GM12891 (cell line): Measurements from ENCODE around the gene ZFAND3.
A peak's percentile ranks its signal among the peaks of the same experiment; 100 is the strongest.
"Not testable (repeated sequence)": the region's sequence is repeated elsewhere in the genome, so short reads cannot be mapped to it uniquely, and the experiment has no call there.

Source experiments
- DNase-seq: peaks from one replicate; pipeline ENCODE4 v3.0.0; 2011; ENCODE audit warnings: low spot score; ENCODE audit not compliant: insufficient read length
- FAIRE-seq: peaks from 2 replicates; lab custom pipeline; 2011; peaks lifted over from hg19 to GRCh38; lab: Jason Lieb, UNC
- PAX5 ChIP-seq: IDR thresholded peaks from 2 replicates; pipeline ENCODE4 v1.6.1; 2011; ENCODE audit warnings: low read length, moderate library complexity, mild to moderate bottlenecking; ENCODE audit not compliant: insufficient read depth, severe bottlenecking
- POLR2A ChIP-seq: IDR thresholded peaks from 2 replicates; pipeline ENCODE4 v1.6.1; 2011; ENCODE audit warnings: low read depth, low read length, control low read depth
- POLR2AphosphoS5 ChIP-seq: IDR thresholded peaks from 2 replicates; pipeline ENCODE4 v1.6.1; 2011; ENCODE audit warnings: low read depth, low read length, control low read depth
- POU2F2 ChIP-seq: IDR thresholded peaks from 2 replicates; pipeline ENCODE4 v1.6.1; 2011; ENCODE audit warnings: low read depth, mild to moderate bottlenecking, control low read depth, low read length, moderate library complexity
- SPI1 ChIP-seq: IDR thresholded peaks from 2 replicates; pipeline ENCODE4 v1.6.1; 2011; ENCODE audit warnings: low read depth, low read length, control low read depth
- TAF1 ChIP-seq: IDR thresholded peaks from 2 replicates; pipeline ENCODE4 v1.6.1; 2011; ENCODE audit warnings: low read depth, low read length, control low read depth

The ZFAND3 gene

GRCh38 chr6:37956711-37957275 lies 137.3 kb downstream of the ZFAND3 start:
- no peak for DNase-seq
- no peak for FAIRE-seq
- no peak for TF ChIP-seq SPI1
- TF ChIP-seq PAX5 = no peak
- TF ChIP-seq POLR2A = no peak
- no peak for TF ChIP-seq TAF1
- TF ChIP-seq POLR2AphosphoS5 = no peak
- TF ChIP-seq POU2F2 = no peak

GRCh38 chr6:37959061-37959460 lies 139.5 kb downstream of the ZFAND3 start:
- peak; percentile 89 for FAIRE-seq
- no peak for DNase-seq
- TF ChIP-seq POU2F2 = no peak
- TF ChIP-seq POLR2A = no peak
- no peak for TF ChIP-seq PAX5

GRCh38 chr6:37960139-37960935 lies 140.8 kb downstream of the ZFAND3 start:
- DNase-seq (no peak), FAIRE-seq (peak; percentile 72)
- TF ChIP-seq POLR2AphosphoS5 (no peak), POLR2A (no peak), POU2F2 (no peak), PAX5 (no peak), SPI1 (no peak), TAF1 (no peak)

GRCh38 chr6:37962481-37963080 lies 143.1 kb downstream of the ZFAND3 start:
- not testable (repeated sequence) for DNase-seq, FAIRE-seq

GRCh38 chr6:37965964-37966676 lies 146.6 kb downstream of the ZFAND3 start:
- peak; percentile 67 for FAIRE-seq
- DNase-seq = no peak
- no peak for TF ChIP-seq SPI1
- peak; percentile 88 for TF ChIP-seq POU2F2

GRCh38 chr6:37966801-37967200 lies 147.3 kb downstream of the ZFAND3 start:
- no peak for DNase-seq
- FAIRE-seq = peak; percentile 72
- TF ChIP-seq PAX5 (no peak), TAF1 (no peak), SPI1 (no peak), POLR2A (no peak), POLR2AphosphoS5 (no peak), POU2F2 (no peak)

- DNase-seq (no peak), FAIRE-seq (no peak)
- no peak for TF ChIP-seq POU2F2
- TF ChIP-seq POLR2A = no peak
- peak; percentile 52 for TF ChIP-seq SPI1
- no peak for TF ChIP-seq POLR2AphosphoS5
- TF ChIP-seq TAF1 = no peak
- TF ChIP-seq PAX5 = no peak
Observed at GRCh38 chr6:37967651-37968050, 148.1 kb downstream of the ZFAND3 start.

GRCh38 chr6:37971266-37971665 lies 151.7 kb downstream of the ZFAND3 start:
- TF ChIP-seq SPI1 (no peak), POLR2AphosphoS5 (no peak), POU2F2 (no peak), POLR2A (no peak), PAX5 (no peak)
- DNase-seq (no peak), FAIRE-seq (no peak)

GRCh38 chr6:37971711-37972390 lies 152.3 kb downstream of the ZFAND3 start:
- TF ChIP-seq POU2F2 (no peak), TAF1 (no peak), POLR2A (no peak)
- no peak for FAIRE-seq

More at GRCh38 chr6:37971711-37972390, 152.3 kb downstream of the ZFAND3 start:
- no peak for DNase-seq
